Measurements from ENCODE around the gene NPFFR1.
A peak's percentile ranks its signal among the peaks of the same experiment; 100 is the strongest.

Gene NPFFR1

DNA sequence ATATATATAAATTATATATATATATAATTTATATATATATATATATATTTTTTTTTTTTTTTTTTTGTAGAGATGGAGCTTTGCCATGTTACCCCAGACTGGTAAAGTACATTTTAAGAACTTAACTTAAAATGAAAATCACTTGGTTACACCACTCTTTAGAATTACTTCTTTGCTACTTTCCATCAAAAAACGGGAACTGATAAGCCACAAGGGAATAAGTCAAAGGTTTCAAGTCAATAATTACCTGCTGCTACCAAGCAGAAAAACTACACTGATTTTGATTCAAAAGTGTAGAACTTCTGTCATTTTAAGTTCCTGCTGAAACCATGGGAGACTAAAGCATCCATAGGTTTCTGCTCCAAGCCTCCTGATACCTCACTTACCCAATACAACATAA, 62.8 kb downstream of the NPFFR1 start:
- H3K36me3 Mint-ChIP-seq (ENCODE audit: low read depth), result peaks cover 19% of the 10 kb centered on the region
- peak overlapping the region; percentile 75 for H3K27ac Mint-ChIP-seq
- H3K4me3 Mint-ChIP-seq, result peak overlapping the region; percentile 62
- H3K9me3 Mint-ChIP-seq, result no peaks in the 10 kb centered on the region
- peaks cover 18% of the 10 kb centered on the region for H3K4me1 Mint-ChIP-seq (ENCODE audit: low read depth)
- H3K27me3 Mint-ChIP-seq (ENCODE audit: low read depth), result no peaks in the 10 kb centered on the region

DNA sequence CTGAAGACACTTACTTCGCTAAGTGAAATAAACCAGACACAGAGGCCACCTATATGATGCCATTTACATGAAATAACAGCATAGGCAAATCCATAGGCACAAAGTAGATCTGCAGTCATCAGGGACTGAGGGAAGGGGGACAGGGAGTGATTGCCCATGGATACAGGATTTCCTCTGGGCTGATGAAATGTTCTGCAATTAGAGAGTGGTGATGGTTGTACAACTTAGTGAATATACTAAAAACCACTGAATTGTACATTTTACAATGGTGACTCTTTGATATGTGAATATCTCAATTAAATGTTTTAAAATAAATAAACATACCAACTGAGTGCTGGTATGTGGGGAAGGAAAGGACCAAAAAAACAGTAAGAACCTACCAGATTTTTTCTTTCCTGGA, 70.9 kb downstream of the NPFFR1 start:
- Mint-ChIP-seq H3K4me3 (no peak overlapping the region), H3K27me3 (ENCODE audit: low read depth) (no peaks in the 10 kb centered on the region), H3K9me3 (no peaks in the 10 kb centered on the region), H3K27ac (no peak overlapping the region), H3K36me3 (ENCODE audit: low read depth) (peaks cover 20% of the 10 kb centered on the region), H3K4me1 (ENCODE audit: low read depth) (no peaks in the 10 kb centered on the region)

DNA sequence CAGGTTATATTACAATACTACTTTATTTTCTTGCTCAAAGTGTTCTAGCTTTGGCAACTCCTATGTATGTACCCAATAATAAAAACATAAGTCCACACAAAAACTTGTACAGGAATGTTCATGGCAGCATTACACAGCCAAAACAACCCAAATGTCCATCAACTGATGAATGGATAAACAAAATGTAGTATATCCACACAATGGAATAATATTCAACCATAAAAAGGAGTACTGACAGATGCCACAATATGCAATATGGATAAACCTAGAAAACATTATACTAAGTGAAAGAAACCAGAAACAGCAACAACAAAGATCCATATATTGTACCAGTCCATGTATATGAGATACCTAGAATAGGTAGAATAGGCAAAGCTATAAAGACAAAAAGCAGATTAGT, 71.5 kb downstream of the NPFFR1 start:
- no peak overlapping the region for H3K27ac Mint-ChIP-seq
- no peaks in the 10 kb centered on the region for H3K4me1 Mint-ChIP-seq (ENCODE audit: low read depth)
- H3K4me3 Mint-ChIP-seq, result no peak overlapping the region
- H3K9me3 Mint-ChIP-seq, result no peaks in the 10 kb centered on the region
- peaks cover 22% of the 10 kb centered on the region for H3K36me3 Mint-ChIP-seq (ENCODE audit: low read depth)
- no peaks in the 10 kb centered on the region for H3K27me3 Mint-ChIP-seq (ENCODE audit: low read depth)

DNA sequence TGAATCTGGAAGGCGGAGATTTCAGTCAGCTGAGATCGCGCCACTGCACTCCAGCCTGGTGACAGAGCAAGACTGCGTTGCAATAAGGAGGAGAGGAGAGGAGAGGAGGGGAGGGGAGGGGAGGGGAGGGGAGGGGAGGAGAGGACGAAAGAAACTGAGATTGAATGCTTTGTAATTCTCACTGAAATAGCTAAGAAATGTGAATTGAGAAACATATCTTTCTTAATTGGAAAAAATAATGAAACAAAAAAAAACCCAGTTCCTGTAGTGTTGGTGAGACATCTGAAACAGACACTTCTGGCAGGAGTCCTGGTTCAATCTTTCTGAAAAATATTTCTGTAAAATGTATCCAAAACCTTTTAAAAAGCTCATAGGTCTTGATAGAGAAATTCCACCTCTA, 77.0 kb downstream of the NPFFR1 start:
- Mint-ChIP-seq H3K27ac (no peak overlapping the region), H3K4me1 (ENCODE audit: low read depth) (no peaks in the 10 kb centered on the region), H3K36me3 (ENCODE audit: low read depth) (peaks cover 27% of the 10 kb centered on the region), H3K9me3 (no peaks in the 10 kb centered on the region), H3K27me3 (ENCODE audit: low read depth) (no peaks in the 10 kb centered on the region), H3K4me3 (no peak overlapping the region)

DNA sequence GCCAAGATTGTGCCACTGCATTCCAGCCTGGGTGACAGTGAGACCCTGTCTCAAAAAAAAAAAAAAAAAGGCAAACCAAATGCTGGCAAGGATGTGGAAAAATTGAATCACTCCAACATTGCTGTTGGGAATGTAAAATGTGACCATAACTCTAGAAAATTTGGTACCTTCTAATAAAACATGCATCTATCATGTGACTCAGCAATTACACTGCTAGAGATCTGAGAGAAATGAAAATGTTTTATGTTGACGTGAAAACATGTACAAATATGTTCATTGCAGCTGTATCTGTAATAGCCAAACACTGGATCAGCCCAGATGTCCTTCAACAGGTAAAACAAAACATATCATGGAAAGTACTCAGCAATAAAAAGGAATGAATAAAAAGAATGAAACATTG, 82.7 kb downstream of the NPFFR1 start:
- no peak overlapping the region for H3K4me3 Mint-ChIP-seq
- no peaks in the 10 kb centered on the region for H3K9me3 Mint-ChIP-seq
- peaks cover 26% of the 10 kb centered on the region for H3K4me1 Mint-ChIP-seq (ENCODE audit: low read depth)
- H3K27ac Mint-ChIP-seq, result no peak overlapping the region
- H3K36me3 Mint-ChIP-seq (ENCODE audit: low read depth), result peaks cover 40% of the 10 kb centered on the region
- no peaks in the 10 kb centered on the region for H3K27me3 Mint-ChIP-seq (ENCODE audit: low read depth)

DNA sequence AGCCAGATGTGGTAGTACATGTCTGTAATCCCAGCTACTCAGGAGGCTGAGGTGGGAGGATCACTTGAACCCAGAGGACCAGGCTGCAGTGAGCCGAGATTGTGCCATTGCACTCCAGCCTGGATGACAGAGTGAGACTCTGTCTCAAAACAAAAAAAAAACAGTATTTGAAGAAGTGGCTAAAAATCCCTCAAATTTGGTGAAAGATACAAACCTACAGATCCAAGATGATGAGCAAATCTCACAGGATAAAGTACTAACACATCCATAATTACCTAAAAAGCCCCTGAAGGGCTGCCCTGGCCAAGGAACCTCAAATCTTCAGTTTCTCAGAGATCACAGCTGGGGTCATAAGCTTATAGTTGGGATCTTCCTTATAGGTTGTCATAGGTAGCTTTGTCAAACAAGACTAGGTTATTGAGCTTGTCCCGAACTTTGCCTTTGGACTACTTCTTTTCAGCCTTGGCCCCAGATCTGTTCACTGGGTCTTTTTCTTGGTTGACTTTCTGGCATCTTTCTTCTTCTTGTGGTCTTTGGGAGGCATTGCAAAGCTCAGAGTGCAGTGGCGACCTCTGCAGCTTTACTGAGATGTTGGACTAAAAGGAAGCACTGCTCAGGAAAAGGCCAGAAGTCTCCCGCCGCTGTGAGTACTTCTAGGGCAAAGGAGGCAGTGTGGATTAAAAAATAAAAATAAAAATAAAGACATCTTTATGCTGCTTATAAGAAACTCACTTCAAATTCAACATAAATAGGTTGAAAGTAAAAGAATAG, 84.9 kb downstream of the NPFFR1 start:
- Mint-ChIP-seq H3K27ac (no peak overlapping the region), H3K36me3 (ENCODE audit: low read depth) (peaks cover 32% of the 10 kb centered on the region), H3K9me3 (no peaks in the 10 kb centered on the region), H3K4me3 (no peak overlapping the region), H3K27me3 (ENCODE audit: low read depth) (no peaks in the 10 kb centered on the region), H3K4me1 (ENCODE audit: low read depth) (peaks cover 26% of the 10 kb centered on the region)
